ENCODE results near the gene PLEKHM2. TPM values are rescaled to one million over a fixed set of nuclear protein-coding genes. Genes with fewer than 3 reads are reported as not detected.

PLEKHM2 gene
- total RNA-seq, 1 donor from 2014 or later = 80.3 TPM

Other genes with a start within 250 kb of the PLEKHM2 start
- gene CTRC, start 245.9 kb upstream of the PLEKHM2 start, total RNA-seq = 0.21 and 0.72 TPM in 2 replicates
- gene CELA2A, start 227.6 kb upstream of the PLEKHM2 start, total RNA-seq = 0.57 TPM in 1 of 2 replicates, not detected in the other
- 0.78 and 3.7 TPM in 2 replicates for gene CELA2B, start 208.2 kb upstream of the PLEKHM2 start, total RNA-seq
- 30.8 and 68.5 TPM in 2 replicates for gene CASP9, start 160.1 kb upstream of the PLEKHM2 start, total RNA-seq
- 43.9 and 50.2 TPM in 2 replicates for gene DNAJC16, start 157.5 kb upstream of the PLEKHM2 start, total RNA-seq
- 2.1 and 3.2 TPM in 2 replicates for gene AGMAT, start 99.3 kb upstream of the PLEKHM2 start, total RNA-seq
- 26.6 and 34.7 TPM in 2 replicates for gene DDI2, start 66.9 kb upstream of the PLEKHM2 start, total RNA-seq
- 5.2 and 13.0 TPM in 2 replicates for gene SLC25A34, start 51.9 kb downstream of the PLEKHM2 start, total RNA-seq
- gene TMEM82, start 58.2 kb downstream of the PLEKHM2 start, total RNA-seq = not detected in 2 replicates
- gene FBLIM1, start 74.5 kb downstream of the PLEKHM2 start, total RNA-seq = 38.8 and 103 TPM in 2 replicates
- gene UQCRHL, start 123.3 kb downstream of the PLEKHM2 start, total RNA-seq = 1.5 and 1.6 TPM in 2 replicates
- gene SPEN, start 163.4 kb downstream of the PLEKHM2 start, total RNA-seq = 7.6 and 14.4 TPM in 2 replicates

Measured in myocyte (in vitro differentiated cells).